Measurements from ENCODE around the gene MRPS15. TPM values are rescaled to one million over a fixed set of nuclear protein-coding genes. Genes with fewer than 3 reads are reported as not detected.

MRPS15 gene
- 105 and 106 TPM in 2 replicates for total RNA-seq
- polyA plus RNA-seq = 45.6 and 47.1 TPM in 2 replicates
- 85.2 and 91.3 TPM in 2 replicates for polyA plus RNA-seq (2011; cell fraction: cytosol; rRNA removed)
- polyA plus RNA-seq (2011; cell fraction: nucleus; rRNA removed) = 47.8 and 51.8 TPM in 2 replicates
- polyA plus RNA-seq (2012) = 74.2 and 75.3 TPM in 2 replicates
- 18.9 and 19.9 TPM in 2 replicates for polyA minus RNA-seq
- polyA minus RNA-seq (2011; cell fraction: cytosol; rRNA and poly(A)+ RNA removed) = 27.7 TPM
- 13.2 and 13.6 TPM in 2 replicates for polyA minus RNA-seq (2011; cell fraction: nucleus; rRNA and poly(A)+ RNA removed)
- percentile 77 among the genes with signal in this experiment for Bru-seq, nascent RNA
- percentile 86 among the genes with signal in this experiment for BruChase-seq, experiment 1, labeled RNA remaining after a 6-hour chase
- BruChase-seq, experiment 2, labeled RNA remaining after a 2-hour chase = percentile 87 among the genes with signal in this experiment
- long read RNA-seq, transcript MRPS15-201 (8 exons, 1,006 nt) = major isoform, 267 of 289 reads
- long read RNA-seq, partial matches to known transcripts = 2 of 289 reads
- long read RNA-seq, other reads (novel, unspliced or antisense) = 19 of 289 reads

DNA sequence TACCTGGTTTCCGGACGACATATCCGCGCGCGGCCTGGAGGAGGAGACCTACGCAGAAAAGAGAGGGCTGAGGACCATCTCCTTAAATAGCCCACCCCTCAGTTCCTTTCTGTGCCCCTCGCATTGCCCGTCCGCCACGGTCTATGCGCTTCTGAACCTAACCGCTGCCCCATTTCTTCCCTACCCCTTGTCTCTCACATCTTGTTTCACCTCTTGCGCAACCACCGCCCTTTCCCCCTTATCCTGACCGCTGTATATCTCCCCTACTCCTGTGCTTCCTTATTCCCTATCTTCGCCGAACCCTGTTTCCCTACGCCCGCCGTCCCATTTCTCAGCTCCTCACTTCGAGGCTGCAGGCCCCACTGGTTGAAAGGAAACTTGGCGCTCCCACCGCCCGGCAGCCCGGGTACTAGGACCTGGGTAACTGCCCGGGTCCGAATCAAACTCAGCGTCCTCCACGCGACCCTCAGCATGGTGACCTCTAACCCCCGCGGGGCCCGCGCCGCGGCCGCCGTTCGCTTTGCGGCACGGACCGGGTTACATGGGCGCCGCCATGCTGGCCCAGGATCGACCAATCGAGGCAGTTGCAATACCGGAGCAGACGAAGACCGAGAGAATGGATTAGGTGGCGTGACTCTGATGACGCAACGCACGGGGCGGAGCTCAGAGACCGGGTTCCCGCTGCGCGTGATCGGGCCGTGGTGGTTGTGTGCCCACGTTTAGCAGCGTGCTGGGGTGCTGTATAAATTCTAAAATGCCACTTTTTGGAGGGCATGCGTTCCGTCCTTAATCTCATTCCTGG, at the start of gene MRPS15:
Gene MRPS15, minus strand, starts transcription at position 582 of the 802 bp plus-strand sequence. Its CDS starts 109 bp downstream, at position 473.
- Histone ChIP-seq H2AFZ (ENCODE audit: low read depth, low read length) (peak within 1 kb of the TSS; percentile 89), H3K27me3 (ENCODE audit: control insufficient read depth in 2 of 2, insufficient read depth in 2 of 2, low read length in 2 of 2) (no peaks in the 10 kb centered on the region), H3K79me2 (ENCODE audit: control insufficient read depth, insufficient read depth, low read length) (peaks cover 13% of the 10 kb centered on the region), H3K4me2 (ENCODE audit: insufficient read depth, low read length) (peak within 1 kb of the TSS; percentile 81), H3K4me1 (ENCODE audit: control insufficient read depth, extremely low read depth, insufficient read depth, low read length) (peaks cover 10% of the 10 kb centered on the region), H4K20me1 (replicated peaks; ENCODE audit: control insufficient read depth, extremely low read depth, insufficient read depth, low read length) (no peaks in the 10 kb centered on the region), H3K9me1 (replicated peaks; ENCODE audit: control insufficient read depth, extremely low read depth, insufficient read depth, low read length) (no peaks in the 10 kb centered on the region), H3K36me3 (ENCODE audit: control insufficient read depth in 2 of 2, extremely low read depth in 1 of 2, insufficient read depth in 2 of 2, low read length in 2 of 2) (peaks cover 5 to 11% of the 10 kb centered on the region in 2 experiments), H3K9ac (replicated peaks; ENCODE audit: extremely low read depth, insufficient read depth, low read length) (peak within 1 kb of the TSS; percentile 92), H3K9me3 (replicated peaks; ENCODE audit: control insufficient read depth, insufficient read depth, low read length) (no peaks in the 10 kb centered on the region), H3K4me3 (replicated peaks in 1 of 3; ENCODE audit: insufficient read depth in 1 of 3, low read depth in 1 of 3, low read length in 3 of 3) (peak within 1 kb of the TSS; percentile 63 to 86 (median 85)), H3K27ac (ENCODE audit: insufficient read depth, low read depth, low read length) (peak within 1 kb of the TSS; percentile 87)
- peak; percentile 97 for FAIRE-seq
- peak; percentile 94 for DNase-seq (ENCODE audit: low read depth, low spot score)
- TF ChIP-seq, protein P1, sequence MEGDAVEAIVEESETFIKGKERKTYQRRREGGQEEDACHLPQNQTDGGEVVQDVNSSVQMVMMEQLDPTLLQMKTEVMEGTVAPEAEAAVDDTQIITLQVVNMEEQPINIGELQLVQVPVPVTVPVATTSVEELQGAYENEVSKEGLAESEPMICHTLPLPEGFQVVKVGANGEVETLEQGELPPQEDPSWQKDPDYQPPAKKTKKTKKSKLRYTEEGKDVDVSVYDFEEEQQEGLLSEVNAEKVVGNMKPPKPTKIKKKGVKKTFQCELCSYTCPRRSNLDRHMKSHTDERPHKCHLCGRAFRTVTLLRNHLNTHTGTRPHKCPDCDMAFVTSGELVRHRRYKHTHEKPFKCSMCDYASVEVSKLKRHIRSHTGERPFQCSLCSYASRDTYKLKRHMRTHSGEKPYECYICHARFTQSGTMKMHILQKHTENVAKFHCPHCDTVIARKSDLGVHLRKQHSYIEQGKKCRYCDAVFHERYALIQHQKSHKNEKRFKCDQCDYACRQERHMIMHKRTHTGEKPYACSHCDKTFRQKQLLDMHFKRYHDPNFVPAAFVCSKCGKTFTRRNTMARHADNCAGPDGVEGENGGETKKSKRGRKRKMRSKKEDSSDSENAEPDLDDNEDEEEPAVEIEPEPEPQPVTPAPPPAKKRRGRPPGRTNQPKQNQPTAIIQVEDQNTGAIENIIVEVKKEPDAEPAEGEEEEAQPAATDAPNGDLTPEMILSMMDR (IDR thresholded peaks at IDR 0.05; ENCODE audit: extremely low read depth in 1 of 2, insufficient read depth in 1 of 2, low read depth in 1 of 2, low read length in 2 of 2) = no peak
- TF ChIP-seq GATA2 (IDR thresholded peaks at IDR 0.05; ENCODE audit: insufficient read depth, insufficient read length, low read depth, low read length) (no peak), JUN (IDR thresholded peaks at IDR 0.05; ENCODE audit: borderline replicate concordance, insufficient read depth, insufficient read length, low read depth) (peak; percentile 58), MYC (IDR thresholded peaks at IDR 0.05; ENCODE audit: low read depth, low read length) (peak; percentile 79), POLR2AphosphoS5 (IDR thresholded peaks at IDR 0.05; ENCODE audit: insufficient read depth, low read depth, low read length) (peak; percentile 88), EZH2 (IDR thresholded peaks at IDR 0.05; ENCODE audit: borderline replicate concordance, low read depth, low read length, severe bottlenecking) (no peak), FOS (IDR thresholded peaks at IDR 0.05; ENCODE audit: borderline replicate concordance, insufficient read depth, low read length) (no peak), POLR2A (IDR thresholded peaks at IDR 0.05; ENCODE audit: low read depth, low read length) (peak; percentile 89)
- TF ChIP-seq, protein P2, sequence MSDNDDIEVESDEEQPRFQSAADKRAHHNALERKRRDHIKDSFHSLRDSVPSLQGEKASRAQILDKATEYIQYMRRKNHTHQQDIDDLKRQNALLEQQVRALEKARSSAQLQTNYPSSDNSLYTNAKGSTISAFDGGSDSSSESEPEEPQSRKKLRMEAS (IDR thresholded peaks at IDR 0.05; ENCODE audit: insufficient read depth, insufficient read length) = peak; percentile 75
- BruUV-seq (replicated peaks) = no TSS peak
- ChIA-PET POLR2A (interaction anchor here (1.1 kb wide), 1 partner anchor 13 kb away, joined by 7 read pairs; the partner anchor contains the start of gene OSCP1), CTCF (interaction anchor here (0.6 to 1.5 kb wide), 7 partner anchors 9 to 121 kb away, joined by 3 to 7 read pairs (median 3); partner anchors contain the start of gene OSCP1)
- dilution Hi-C loops (cut with MboI; ENCODE audit: extremely low pct_ligation_motif_present, low sequenced_read_pairs) (no loop called here), intact Hi-C loops (cut with micrococcal nuclease) (loop anchor here (1.0 kb wide), 1 partner anchor 14 kb away; the partner anchor contains the start of gene OSCP1)

All from endothelial cell of umbilical vein (primary cell).